H7 (cell line): Measurements from ENCODE around the gene RNF146. TPM values are rescaled to one million over a fixed set of nuclear protein-coding genes. Genes with fewer than 3 reads are reported as not detected.
"Not testable (repeated sequence)": the region's sequence is repeated elsewhere in the genome, so short reads cannot be mapped to it uniquely, and the experiment has no call there.

Experiments
- DNase-seq: peaks from one replicate; pipeline ENCODE4 v3.0.0; 2012
- H3K27me3 ChIP-seq: 2 replicates; pipeline ENCODE4 v1.6.0; 2011; ENCODE audit warnings: mild to moderate bottlenecking, low read length; ENCODE audit not compliant: control insufficient read depth, insufficient read depth
- H3K36me3 ChIP-seq: replicated peaks from 2 replicates; pipeline ENCODE4 v1.5.1; 2011; ENCODE audit warnings: low read length; ENCODE audit not compliant: control insufficient read depth, insufficient read depth
- H3K4me3 ChIP-seq: 2 replicates; pipeline ENCODE4 v1.5.1; 2011; ENCODE audit warnings: low read depth, mild to moderate bottlenecking, control low read depth, low read length, moderate library complexity; ENCODE audit not compliant: insufficient read depth
- total RNA-seq: library from RNA; depleted of rRNA; stranded (reverse); fragments of >200 nt; shearing (Covaris generic); gene quantifications from 2 replicates; pipeline ENCODE4 v1.2.3, GENCODE V29; 2014

RNF146 gene
- total RNA-seq, 1 experiment from 2014 or later: 27.5 TPM

GRCh38 chr6:127299522-127300240 lies 33.0 kb downstream of the RNF146 start:
- no peaks in the 10 kb centered on the region for H3K27me3 ChIP-seq
- no peak overlapping the region for H3K4me3 ChIP-seq
- no peaks in the 10 kb centered on the region for H3K36me3 ChIP-seq
- no peak for DNase-seq

GRCh38 chr6:127300411-127300810 lies 33.7 kb downstream of the RNF146 start:
- H3K4me3 ChIP-seq: no peak overlapping the region
- H3K36me3 ChIP-seq: no peaks in the 10 kb centered on the region
- no peak for DNase-seq
- no peaks in the 10 kb centered on the region for H3K27me3 ChIP-seq

- no peak for DNase-seq
- Histone ChIP-seq H3K36me3 (no peaks in the 10 kb centered on the region), H3K27me3 (no peaks in the 10 kb centered on the region), H3K4me3 (no peak overlapping the region)
These were observed 34.6 kb downstream of the RNF146 start for GRCh38 chr6:127301199-127301700.

GRCh38 chr6:127302728-127303660 lies 36.3 kb downstream of the RNF146 start:
- Histone ChIP-seq H3K27me3 (no peaks in the 10 kb centered on the region), H3K4me3 (no peak overlapping the region), H3K36me3 (no peaks in the 10 kb centered on the region)
- DNase-seq: no peak

GRCh38 chr6:127303917-127304316 lies 37.3 kb downstream of the RNF146 start:
- no peaks in the 10 kb centered on the region for H3K36me3 ChIP-seq
- no peak for DNase-seq
- H3K27me3 ChIP-seq: no peaks in the 10 kb centered on the region
- no peak overlapping the region for H3K4me3 ChIP-seq

GRCh38 chr6:127305741-127306140 lies 39.1 kb downstream of the RNF146 start:
- no peak for DNase-seq
- Histone ChIP-seq H3K4me3 (no peak overlapping the region), H3K36me3 (no peaks in the 10 kb centered on the region), H3K27me3 (no peaks in the 10 kb centered on the region)

GRCh38 chr6:127317388-127318128 lies 50.9 kb downstream of the RNF146 start:
- DNase-seq: no peak
- Histone ChIP-seq H3K27me3 (no peaks in the 10 kb centered on the region), H3K4me3 (no peak overlapping the region), H3K36me3 (peaks cover 3% of the 10 kb centered on the region)

GRCh38 chr6:127319686-127320085 lies 53.0 kb downstream of the RNF146 start:
- Histone ChIP-seq H3K36me3 (peaks cover 3% of the 10 kb centered on the region), H3K4me3 (no peak overlapping the region), H3K27me3 (no peaks in the 10 kb centered on the region)
- no peak for DNase-seq

- H3K27me3 ChIP-seq: no peaks in the 10 kb centered on the region
- peaks cover 5% of the 10 kb centered on the region for H3K36me3 ChIP-seq
- no peak for DNase-seq
- no peak overlapping the region for H3K4me3 ChIP-seq
These were observed 61.5 kb downstream of the RNF146 start for GRCh38 chr6:127328043-127328609.

GRCh38 chr6:127331256-127331655 lies 64.6 kb downstream of the RNF146 start:
- not testable (repeated sequence) for H3K36me3 ChIP-seq, H3K27me3 ChIP-seq, H3K4me3 ChIP-seq, DNase-seq

GRCh38 chr6:127332383-127332961 lies 65.8 kb downstream of the RNF146 start:
- no peaks in the 10 kb centered on the region for H3K27me3 ChIP-seq
- no peaks in the 10 kb centered on the region; the same call in 1 of the 2 replicates for H3K36me3 ChIP-seq
- H3K4me3 ChIP-seq: no peak overlapping the region
- DNase-seq: no peak
